A549 (cell line): ENCODE measurements around the gene C10orf62.

Experiments used
- CTCF ChIP-seq: fragments of >200 bp; sonication (Bioruptor Twin); formaldehyde crosslinking; IDR thresholded peaks from 3 replicates; pipeline ENCODE4 v1.5.1; 2016
- HOXB5 ChIP-seq: fragments of 250-450 bp; sonication (Bioruptor Pico); IDR thresholded peaks from 2 replicates; pipeline ENCODE4 v1.5.0; 2020; ENCODE audit warnings: mild to moderate bottlenecking, moderate library complexity
- RAD21 ChIP-seq, 2 experiments: fragments of >200 bp in 1 of 2; sonication (Bioruptor Twin) in 1 of 2; formaldehyde crosslinking in 1 of 2; IDR thresholded peaks in 1 of 2; conservative IDR thresholded peaks in 1 of 2; 2 replicates in 1 of 2; 3 replicates in 1 of 2; pipeline ENCODE4 v1.6.1; 2012 to 2018; ENCODE audit warnings: inconsistent platforms in 1 of 2
- REST ChIP-seq: fragments of 200-600 bp; sonication (generic); IDR thresholded peaks from 2 replicates; pipeline ENCODE4 v1.6.1; 2016; ENCODE audit warnings: antibody characterized with exemption, mild to moderate bottlenecking, moderate library complexity
- SMC3 ChIP-seq: fragments of >200 bp; sonication (Bioruptor Twin); formaldehyde crosslinking; IDR thresholded peaks from 3 replicates; pipeline ENCODE4 v1.6.1; 2018; ENCODE audit warnings: inconsistent platforms

- TF ChIP-seq CTCF, result no peak
- TF ChIP-seq HOXB5 (CRISPR knock-in tag), result no peak
- no peak for TF ChIP-seq REST
- no peak for TF ChIP-seq SMC3
- TF ChIP-seq RAD21 (conservative IDR thresholded peaks at IDR 0.05 in 1 of 2, IDR thresholded peaks at IDR 0.05 in 1 of 2), result no peak
Measured at GRCh38 chr10:97632949-97633884, 43.7 kb downstream of the C10orf62 start, which contains the start of gene MORN4.
